DND-41 (cell line): Measurements from ENCODE around the gene DYSF.

Experiments used
- EZH2 ChIP-seq: IDR thresholded peaks from 3 replicates; pipeline ENCODE4 v1.6.1; 2012; ENCODE audit warnings: borderline replicate concordance, low read depth, mild to moderate bottlenecking, moderate library complexity, low read length, inconsistent platforms; ENCODE audit not compliant: severe bottlenecking
- TF ChIP-seq, protein P1 (sequence below): IDR thresholded peaks from 2 replicates; pipeline ENCODE4 v1.5.1; 2012; ENCODE audit warnings: borderline replicate concordance, low read length, moderate library complexity, mild to moderate bottlenecking; ENCODE audit not compliant: poor library complexity, severe bottlenecking; ENCODE audit errors: extremely low read depth

DNA sequence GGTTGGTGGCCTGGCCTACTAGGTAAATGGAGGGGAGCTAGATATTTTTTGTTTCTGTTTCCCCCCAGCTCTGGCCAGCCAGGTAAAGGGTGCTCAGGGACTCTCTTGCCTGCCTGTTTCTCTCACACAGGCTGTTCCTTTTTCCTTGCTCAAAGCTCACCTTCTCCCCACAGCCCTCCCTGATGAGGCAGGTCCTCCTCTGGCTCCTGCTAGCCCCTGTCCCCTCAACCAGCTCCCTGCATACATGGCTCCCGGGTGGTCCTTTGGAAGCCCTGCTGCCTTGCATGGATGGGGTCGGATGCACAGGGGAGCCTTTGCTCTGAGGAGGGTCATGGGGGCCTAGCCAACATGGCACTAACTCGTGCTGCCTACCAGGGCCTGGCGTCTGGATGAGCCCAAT, 27.8 kb downstream of the DYSF start:
- no peak for TF ChIP-seq EZH2
- TF ChIP-seq, protein P1, sequence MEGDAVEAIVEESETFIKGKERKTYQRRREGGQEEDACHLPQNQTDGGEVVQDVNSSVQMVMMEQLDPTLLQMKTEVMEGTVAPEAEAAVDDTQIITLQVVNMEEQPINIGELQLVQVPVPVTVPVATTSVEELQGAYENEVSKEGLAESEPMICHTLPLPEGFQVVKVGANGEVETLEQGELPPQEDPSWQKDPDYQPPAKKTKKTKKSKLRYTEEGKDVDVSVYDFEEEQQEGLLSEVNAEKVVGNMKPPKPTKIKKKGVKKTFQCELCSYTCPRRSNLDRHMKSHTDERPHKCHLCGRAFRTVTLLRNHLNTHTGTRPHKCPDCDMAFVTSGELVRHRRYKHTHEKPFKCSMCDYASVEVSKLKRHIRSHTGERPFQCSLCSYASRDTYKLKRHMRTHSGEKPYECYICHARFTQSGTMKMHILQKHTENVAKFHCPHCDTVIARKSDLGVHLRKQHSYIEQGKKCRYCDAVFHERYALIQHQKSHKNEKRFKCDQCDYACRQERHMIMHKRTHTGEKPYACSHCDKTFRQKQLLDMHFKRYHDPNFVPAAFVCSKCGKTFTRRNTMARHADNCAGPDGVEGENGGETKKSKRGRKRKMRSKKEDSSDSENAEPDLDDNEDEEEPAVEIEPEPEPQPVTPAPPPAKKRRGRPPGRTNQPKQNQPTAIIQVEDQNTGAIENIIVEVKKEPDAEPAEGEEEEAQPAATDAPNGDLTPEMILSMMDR, result no peak
